ENCODE measurements around the gene WDFY4.
A peak's percentile ranks its signal among the peaks of the same experiment; 100 is the strongest.

The WDFY4 gene

DNA sequence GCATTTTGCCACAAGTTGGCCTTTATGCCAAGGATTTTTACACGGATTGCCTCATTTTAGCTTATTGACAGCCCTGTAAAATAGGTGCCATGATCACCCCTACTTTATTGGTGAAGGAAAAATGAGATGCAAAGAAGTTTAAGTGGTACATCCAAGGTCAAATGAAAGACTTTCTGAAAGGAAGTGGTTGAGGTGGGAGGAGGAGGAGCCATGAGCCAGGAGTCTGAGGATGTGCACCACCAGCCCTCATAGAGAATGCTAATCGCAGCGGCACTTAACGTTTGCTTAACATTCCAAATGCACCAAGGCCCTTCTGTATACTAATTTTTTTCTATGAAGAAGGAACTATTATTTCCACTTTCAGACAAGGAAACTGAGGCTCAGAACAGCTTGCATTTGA lies 286.0 kb downstream of the WDFY4 start:
- no peak for TF ChIP-seq CTCF (IDR thresholded peaks at IDR 0.05; ENCODE audit: control insufficient read depth, extremely low read depth, insufficient read depth)
- DNase-seq (ENCODE audit: low read depth): no peak

GRCh38 chr10:48973065-48973464 lies 288.4 kb downstream of the WDFY4 start:
- DNase-seq (ENCODE audit: low read depth): no peak
- TF ChIP-seq CTCF (IDR thresholded peaks at IDR 0.05; ENCODE audit: control insufficient read depth, extremely low read depth, insufficient read depth): no peak
- H3K4me3 ChIP-seq (ENCODE audit: low read depth, low read length): no peak overlapping the region

More for the DNA sequence above, 286.0 kb downstream of the WDFY4 start:
- H3K4me3 ChIP-seq (ENCODE audit: low read depth, low read length): no peak overlapping the region

GRCh38 chr10:48974510-48975156 lies 290.0 kb downstream of the WDFY4 start:
- TF ChIP-seq CTCF (IDR thresholded peaks at IDR 0.05; ENCODE audit: control insufficient read depth, extremely low read depth, insufficient read depth): no peak
- no peak overlapping the region for H3K4me3 ChIP-seq (ENCODE audit: low read depth, low read length)

GRCh38 chr10:48976196-48976595 lies 291.5 kb downstream of the WDFY4 start:
- H3K4me3 ChIP-seq (ENCODE audit: low read depth, low read length): no peak overlapping the region
- peak; percentile 79 for TF ChIP-seq CTCF (IDR thresholded peaks at IDR 0.05; ENCODE audit: control insufficient read depth, extremely low read depth, insufficient read depth)
- peak; percentile 25 for DNase-seq (ENCODE audit: low read depth)

More at GRCh38 chr10:48974510-48975156, 290.0 kb downstream of the WDFY4 start:
- DNase-seq (ENCODE audit: low read depth): no peak

DNA sequence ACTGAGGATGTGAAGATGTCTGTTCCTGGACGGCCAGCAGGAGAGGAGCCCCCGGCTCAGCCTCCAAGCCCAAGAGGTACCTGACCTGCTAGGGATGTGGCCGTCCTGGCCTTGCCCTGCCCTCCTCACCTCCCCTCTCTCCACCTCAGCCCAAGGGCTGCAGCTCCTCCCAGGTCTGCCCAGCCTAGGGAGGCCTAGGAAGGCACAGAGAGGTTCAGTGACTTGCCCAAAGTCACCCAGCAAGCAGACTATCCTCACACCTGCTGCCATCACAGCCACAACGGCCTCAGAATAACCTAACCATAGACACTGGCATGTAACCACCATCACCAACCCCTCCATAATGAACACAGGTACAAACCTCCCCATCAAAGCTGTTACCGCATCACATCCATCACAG lies 293.6 kb downstream of the WDFY4 start:
- H3K4me3 ChIP-seq (ENCODE audit: low read depth, low read length): no peak overlapping the region
- no peak for TF ChIP-seq CTCF (IDR thresholded peaks at IDR 0.05; ENCODE audit: control insufficient read depth, extremely low read depth, insufficient read depth)
- DNase-seq (ENCODE audit: low read depth): no peak

DNA sequence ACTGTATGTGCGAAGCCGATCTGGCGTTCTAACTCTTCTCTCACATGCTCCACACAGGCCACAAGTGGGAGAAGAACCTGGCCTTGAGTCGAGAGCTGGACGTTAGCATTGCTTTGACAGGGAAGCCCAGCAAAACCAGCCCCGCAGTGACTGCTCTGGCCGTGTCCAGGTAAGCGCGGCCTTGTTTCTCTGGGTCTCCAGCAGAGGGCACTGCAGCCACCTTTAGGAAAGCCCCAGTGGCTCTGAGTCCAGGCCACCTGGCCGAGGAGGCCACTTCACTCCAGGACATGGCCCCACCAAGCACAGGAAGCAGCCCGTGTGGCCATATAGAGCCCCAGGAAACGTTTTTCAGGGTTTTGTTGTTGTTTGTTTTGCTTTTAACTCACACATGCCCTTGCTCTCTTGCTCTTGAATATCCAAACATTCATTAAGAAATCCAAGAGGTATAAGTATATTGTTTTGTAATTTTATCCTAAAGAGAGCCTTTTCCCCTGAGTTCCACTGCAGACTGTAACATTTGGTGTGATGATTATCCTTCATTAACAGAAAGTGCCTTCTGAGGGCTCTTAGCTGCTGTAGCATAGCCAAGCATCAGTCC lies 296.7 kb downstream of the WDFY4 start:
- peak; percentile 93 for TF ChIP-seq CTCF (IDR thresholded peaks at IDR 0.05; ENCODE audit: control insufficient read depth, extremely low read depth, insufficient read depth)
- H3K4me3 ChIP-seq (ENCODE audit: low read depth, low read length): no peak overlapping the region
- DNase-seq (ENCODE audit: low read depth): peak; percentile 10

DNA sequence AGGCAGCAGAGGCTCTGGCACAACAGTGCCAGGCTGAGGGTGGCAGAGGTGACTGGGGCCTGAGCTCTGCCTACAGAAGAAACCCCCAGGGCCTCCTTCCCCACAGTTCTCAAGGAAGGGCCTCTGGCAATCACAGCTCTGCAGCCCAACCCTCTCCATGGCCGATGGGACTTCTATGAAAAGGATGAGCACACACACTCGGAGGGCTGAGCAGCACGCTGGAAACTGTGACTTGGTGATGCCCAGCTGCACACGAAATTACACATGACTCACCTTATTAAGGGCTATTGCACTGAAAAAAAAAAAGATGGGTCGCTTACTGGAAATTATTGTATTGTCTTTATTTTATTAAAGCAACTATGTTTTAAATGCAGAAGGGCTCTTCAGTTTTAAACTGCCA lies 297.9 kb downstream of the WDFY4 start:
- DNase-seq (ENCODE audit: low read depth): no peak
- no peak overlapping the region for H3K4me3 ChIP-seq (ENCODE audit: low read depth, low read length)
- no peak for TF ChIP-seq CTCF (IDR thresholded peaks at IDR 0.05; ENCODE audit: control insufficient read depth, extremely low read depth, insufficient read depth)

All from LNCaP clone FGC (cell line).